OCI-LY3 (cell line): ENCODE results near the gene SKA2.
A peak's percentile ranks its signal among the peaks of the same experiment; 100 is the strongest.

Source experiments
- H2AFZ ChIP-seq: fragments of 200-600, 300-600 bp; shearing (Covaris generic); 2 replicates; pipeline ENCODE4 v1.6.0; 2014; ENCODE audit warnings: antibody characterized with exemption, low read depth, low read length
- H3K27ac ChIP-seq: fragments of 200-600, 300-600 bp; sonication (generic); 2 replicates; pipeline ENCODE4 v1.5.1; 2014; ENCODE audit warnings: mild to moderate bottlenecking, low read length, moderate library complexity, mixed read lengths
- H3K27me3 ChIP-seq: fragments of 200-600, 300-600 bp; sonication (generic); 2 replicates; pipeline ENCODE4 v1.6.1; 2014; ENCODE audit warnings: low read depth, low read length, mixed read lengths
- H3K36me3 ChIP-seq: fragments of 200-600, 300-600 bp; sonication (generic); replicated peaks from 2 replicates; pipeline ENCODE3; 2014; ENCODE audit warnings: low read depth, low read length, mixed read lengths
- H3K4me1 ChIP-seq: fragments of 300-600, 200-600 bp; sonication (generic); 2 replicates; pipeline ENCODE4 v1.6.1; 2014; ENCODE audit warnings: low read length, mixed read lengths
- H3K4me2 ChIP-seq: fragments of 200-600, 300-600 bp; sonication (generic); 2 replicates; pipeline ENCODE4 v1.6.1; 2014; ENCODE audit warnings: low read length, mixed read lengths
- H3K4me3 ChIP-seq: fragments of 300-600, 200-600 bp; sonication (generic); 2 replicates; pipeline ENCODE4 v1.5.1; 2014; ENCODE audit warnings: antibody characterized with exemption, mild to moderate bottlenecking, low read length, moderate library complexity
- H3K79me2 ChIP-seq: fragments of 300-600, 200-600 bp; shearing (Covaris generic); 2 replicates; pipeline ENCODE4 v1.6.1; 2014; ENCODE audit warnings: mild to moderate bottlenecking, low read length, mixed read lengths
- H3K9ac ChIP-seq: fragments of 300-600, 200-600 bp; shearing (Covaris generic); 2 replicates; pipeline ENCODE4 v1.6.0; 2014; ENCODE audit warnings: mild to moderate bottlenecking, low read length, moderate library complexity
- H3K9me3 ChIP-seq: fragments of 200-600, 300-600 bp; shearing (Covaris generic); 2 replicates; pipeline ENCODE4 v1.6.1; 2014; ENCODE audit warnings: low read length, mixed read lengths; ENCODE audit not compliant: insufficient read depth
- H4K20me1 ChIP-seq: fragments of 200-600, 300-600 bp; sonication (generic); 2 replicates; pipeline ENCODE4 v1.6.1; 2016; ENCODE audit warnings: low read length, mixed read lengths; ENCODE audit not compliant: insufficient read depth
- CTCF ChIP-seq: fragments of 200-600, 300-600 bp; sonication (generic); IDR thresholded peaks from 2 replicates; pipeline ENCODE4 v1.5.1; 2014; ENCODE audit warnings: antibody characterized with exemption, low read length, low read depth
- EZH2phosphoT487 ChIP-seq: fragments of 200-600 bp; shearing (Covaris generic); IDR thresholded peaks from 2 replicates; pipeline ENCODE4 v1.6.1; 2018; ENCODE audit warnings: antibody characterized with exemption, mixed run types, low read depth

Gene SKA2

DNA sequence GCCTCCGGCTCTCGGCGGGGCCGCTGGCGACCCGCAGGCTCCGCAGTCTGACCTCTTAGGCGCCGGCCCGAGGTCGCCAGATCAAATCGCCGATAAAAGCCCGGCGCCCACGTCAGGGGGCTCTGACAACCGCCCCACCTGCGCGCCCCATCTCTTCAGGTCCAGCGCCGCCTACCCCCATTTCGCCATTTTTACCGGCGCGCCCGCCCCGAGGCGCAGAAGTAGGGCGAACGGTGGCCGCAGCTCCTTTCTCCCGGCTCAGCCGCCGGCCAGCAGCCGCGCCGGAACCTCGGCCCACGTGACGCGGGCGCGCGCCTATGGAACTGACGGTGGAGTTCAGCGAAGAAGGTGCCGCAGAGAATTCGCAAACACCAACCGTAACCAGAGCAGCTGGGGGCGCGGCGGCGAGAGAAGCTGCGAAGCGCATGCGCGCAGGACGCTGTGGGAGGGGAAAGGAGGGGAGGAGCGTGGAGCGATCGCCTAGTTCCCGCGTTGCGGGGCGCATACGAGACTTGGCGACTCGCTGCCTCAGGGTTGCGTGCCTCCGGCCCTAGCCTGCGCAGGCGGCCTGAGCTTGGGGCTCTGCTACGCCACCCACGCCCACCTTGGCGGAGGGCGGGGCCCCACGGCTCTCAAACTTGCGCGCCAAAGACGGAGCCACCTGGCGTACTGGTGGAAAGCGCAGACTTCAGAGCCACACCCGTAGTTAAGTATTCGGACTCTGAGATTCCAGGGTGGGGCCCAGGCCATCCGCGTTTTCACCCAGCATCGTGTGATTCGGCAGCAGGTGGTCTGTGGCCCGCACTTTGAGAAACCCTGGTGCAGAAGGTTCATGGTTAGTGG, 48.3 kb downstream of the SKA2 start, which contains the start of gene TRIM37:
TSS of gene TRIM37 (minus strand) at position 418 of the 843 bp plus-strand sequence. CDS start 419 bp downstream, outside the sequence.
- H4K20me1 ChIP-seq, result no peaks in the 10 kb centered on the region
- H3K79me2 ChIP-seq, result peaks cover 36% of the 10 kb centered on the region
- H3K4me3 ChIP-seq, result peak within 1 kb of the TSS; percentile 84
- peaks cover 14% of the 10 kb centered on the region for H3K4me1 ChIP-seq
- peaks cover 5% of the 10 kb centered on the region; the same call in 1 of the 2 replicates for H3K27me3 ChIP-seq
- H3K9ac ChIP-seq, result peak within 1 kb of the TSS; percentile 81
- peak within 1 kb of the TSS; percentile 69 for H3K27ac ChIP-seq
- H3K9me3 ChIP-seq, result no peaks in the 10 kb centered on the region
- peak; percentile 9; the same call in 1 of the 2 replicates for TF ChIP-seq CTCF
- TF ChIP-seq EZH2phosphoT487, result no peak
- H2AFZ ChIP-seq, result peak within 1 kb of the TSS; percentile 95
- no peaks in the 10 kb centered on the region for H3K36me3 ChIP-seq
- H3K4me2 ChIP-seq, result peak within 1 kb of the TSS; percentile 88

GRCh38 chr17:59105852-59106462, 49.0 kb downstream of the SKA2 start:
- H3K79me2 ChIP-seq, result peaks cover 36% of the 10 kb centered on the region
- no peaks in the 10 kb centered on the region for H4K20me1 ChIP-seq
- peaks cover 5% of the 10 kb centered on the region; the same call in 1 of the 2 replicates for H3K27me3 ChIP-seq
- H3K4me2 ChIP-seq, result peak overlapping the region; percentile 86
- peaks cover 14% of the 10 kb centered on the region for H3K4me1 ChIP-seq
- peak overlapping the region; percentile 65 for H3K27ac ChIP-seq
- H3K4me3 ChIP-seq, result peak overlapping the region; percentile 84
- no peaks in the 10 kb centered on the region for H3K9me3 ChIP-seq
- peak overlapping the region; percentile 20 for H2AFZ ChIP-seq
- peak overlapping the region; percentile 79 for H3K9ac ChIP-seq
- TF ChIP-seq EZH2phosphoT487 (no peak), CTCF (no peak)
- H3K36me3 ChIP-seq, result peaks cover under 1% of the 10 kb centered on the region

DNA sequence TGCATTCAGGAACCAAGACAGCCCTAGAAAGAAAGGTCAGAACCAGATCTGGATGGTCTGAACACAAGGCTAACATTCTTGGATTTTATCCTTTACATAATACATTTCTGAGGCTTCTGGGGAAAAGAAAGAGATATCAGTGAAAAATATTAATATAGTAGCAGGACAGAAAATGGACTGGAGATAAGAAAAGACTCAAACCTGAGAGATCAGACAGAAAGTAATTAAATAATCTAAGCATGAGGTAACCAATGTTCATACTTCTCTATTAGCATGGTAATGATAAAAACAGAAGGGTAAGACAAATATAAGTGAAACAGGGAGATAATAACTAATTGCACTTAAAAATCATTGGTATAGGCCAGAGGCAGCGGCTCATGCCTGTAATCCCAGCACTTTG, 53.8 kb downstream of the SKA2 start:
- H3K27me3 ChIP-seq, result peaks cover 5% of the 10 kb centered on the region; the same call in 1 of the 2 replicates
- H3K36me3 ChIP-seq, result peaks cover 14% of the 10 kb centered on the region
- no peaks in the 10 kb centered on the region for H4K20me1 ChIP-seq
- H3K4me1 ChIP-seq, result peaks cover 14% of the 10 kb centered on the region
- no peak overlapping the region for H3K27ac ChIP-seq
- H3K79me2 ChIP-seq, result peaks cover 50% of the 10 kb centered on the region
- no peak overlapping the region for H3K9ac ChIP-seq
- no peak overlapping the region for H2AFZ ChIP-seq
- no peaks in the 10 kb centered on the region for H3K9me3 ChIP-seq
- TF ChIP-seq EZH2phosphoT487 (no peak), CTCF (no peak)
- no peak overlapping the region for H3K4me3 ChIP-seq
- H3K4me2 ChIP-seq, result no peak overlapping the region

GRCh38 chr17:59097876-59098275, 57.1 kb downstream of the SKA2 start:
- Histone ChIP-seq H3K27me3 (no peaks in the 10 kb centered on the region), H3K4me1 (peaks cover 16% of the 10 kb centered on the region), H3K4me3 (no peak overlapping the region), H2AFZ (no peak overlapping the region), H4K20me1 (no peaks in the 10 kb centered on the region), H3K4me2 (no peak overlapping the region), H3K27ac (no peak overlapping the region), H3K36me3 (peaks cover 14% of the 10 kb centered on the region), H3K79me2 (peaks cover 46% of the 10 kb centered on the region), H3K9me3 (no peaks in the 10 kb centered on the region), H3K9ac (no peak overlapping the region)
- TF ChIP-seq EZH2phosphoT487, result no peak
